HG03159 (cell line): ENCODE data around the gene PP2D1.
"Not testable (repeated sequence)": the region's sequence is repeated elsewhere in the genome, so short reads cannot be mapped to it uniquely, and the experiment has no call there.

Source experiments
- ATAC-seq: cut with Tn5 transposase; IDR thresholded peaks from one replicate; pipeline ENCODE4 v1.9.1; 2021; ENCODE audit warnings: mild to moderate bottlenecking, moderate library complexity; ENCODE audit not compliant: unreplicated experiment

Gene PP2D1, protein sequence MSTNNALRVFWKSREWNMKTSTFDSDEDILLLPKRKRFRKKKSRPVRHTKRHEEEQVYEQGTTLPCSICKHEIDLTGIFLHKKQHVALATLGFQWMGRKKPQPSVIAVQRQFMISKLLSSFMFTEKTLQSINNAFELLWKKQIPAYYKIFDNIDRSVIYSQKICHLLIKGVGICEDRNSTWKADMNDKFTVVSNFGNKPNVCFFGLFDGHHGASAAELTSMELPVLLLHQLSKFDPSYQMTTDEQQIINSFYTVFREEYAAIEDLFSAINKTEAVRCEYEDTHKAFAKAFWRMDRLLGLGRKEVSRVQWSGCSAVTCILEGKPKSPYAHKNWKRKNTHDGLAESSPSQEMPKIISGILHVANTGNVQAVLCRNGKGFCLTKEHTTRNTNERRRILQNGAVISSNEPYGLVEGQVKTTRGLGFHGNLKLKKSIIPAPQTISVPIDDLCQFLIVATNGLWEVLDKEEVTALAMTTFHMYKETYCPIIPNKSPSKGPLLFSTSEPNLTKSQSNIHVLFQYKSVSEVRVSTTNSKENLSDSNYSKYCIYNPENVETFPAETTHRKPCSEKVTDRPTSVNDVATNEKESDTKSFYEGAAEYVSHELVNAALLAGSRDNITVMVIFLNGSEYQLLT

DNA sequence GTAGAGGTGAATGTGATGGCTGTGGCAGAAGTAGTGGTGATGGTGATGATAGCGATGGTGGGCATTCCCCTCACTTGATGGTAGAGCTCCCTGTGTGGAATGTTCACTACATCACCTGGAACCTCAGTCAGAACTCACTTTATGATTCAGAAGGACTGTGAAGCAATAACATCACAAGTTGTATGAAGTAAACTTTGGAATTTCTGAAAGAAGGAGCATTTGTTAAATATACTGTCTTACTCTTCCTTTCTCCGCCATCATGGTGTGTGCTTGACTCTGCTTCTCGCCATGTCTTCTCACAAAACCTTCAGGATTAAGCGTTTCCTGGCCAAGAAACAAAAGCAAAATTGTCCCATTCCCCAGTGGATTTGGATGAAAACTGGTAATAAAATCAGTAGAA, at the start of gene PP2D1:
PP2D1 (minus strand) TSS at position 101 of the 400 bp plus-strand sequence. CDS start 192 bp downstream, outside the sequence.
- no peak for ATAC-seq

DNA sequence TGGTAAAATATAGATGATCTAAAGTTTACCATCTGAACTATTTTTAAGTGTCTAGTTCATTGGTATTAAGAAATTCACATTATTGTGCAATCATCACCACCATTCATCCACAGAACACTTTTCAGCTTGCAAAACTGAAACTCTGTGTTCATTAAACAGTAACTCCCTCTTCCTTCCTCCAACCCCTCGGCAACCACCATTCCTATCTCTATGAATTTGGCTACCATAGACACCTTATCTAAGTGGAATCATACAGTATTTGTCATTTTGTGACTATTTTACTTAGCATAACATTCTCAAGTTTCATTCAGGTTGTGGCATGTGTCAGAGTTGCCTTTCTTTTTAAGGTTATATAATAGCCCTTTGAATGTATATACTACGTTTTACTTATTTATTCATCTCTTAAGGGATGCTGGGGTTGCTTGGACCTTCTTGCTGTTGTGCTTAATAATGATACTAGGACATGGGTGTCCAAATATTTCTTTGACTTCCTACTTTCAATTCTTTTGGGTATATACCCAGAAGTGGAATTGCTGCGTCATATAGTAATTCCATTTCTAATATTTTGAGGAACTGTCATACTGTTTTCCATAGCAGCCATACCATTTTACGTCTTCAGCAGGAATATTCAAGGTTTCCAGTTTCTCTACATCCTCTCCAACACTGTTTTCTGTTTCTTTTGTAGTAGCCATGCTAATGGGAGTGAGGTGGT, 49.1 kb upstream of the PP2D1 start:
- peak; percentile 69 for ATAC-seq

DNA sequence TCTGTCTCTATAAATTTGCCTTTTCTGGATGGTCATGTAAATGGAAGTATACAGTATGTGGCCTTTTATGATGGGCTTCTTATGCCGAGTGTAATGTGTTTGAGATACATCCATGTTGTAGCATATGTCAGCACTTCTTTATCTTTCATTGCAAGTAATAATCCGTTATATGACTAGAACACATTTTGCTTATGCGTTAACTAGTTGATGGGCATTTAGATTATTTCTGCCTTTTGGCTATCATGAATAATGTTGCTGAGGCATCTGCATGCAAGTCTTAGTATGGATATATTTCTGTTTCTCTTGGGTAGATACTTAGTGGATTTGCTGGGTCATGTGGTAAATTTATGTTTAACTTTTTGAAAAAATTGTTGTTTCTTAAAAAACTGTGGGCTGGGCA, 47.9 kb upstream of the PP2D1 start:
- no peak for ATAC-seq

DNA sequence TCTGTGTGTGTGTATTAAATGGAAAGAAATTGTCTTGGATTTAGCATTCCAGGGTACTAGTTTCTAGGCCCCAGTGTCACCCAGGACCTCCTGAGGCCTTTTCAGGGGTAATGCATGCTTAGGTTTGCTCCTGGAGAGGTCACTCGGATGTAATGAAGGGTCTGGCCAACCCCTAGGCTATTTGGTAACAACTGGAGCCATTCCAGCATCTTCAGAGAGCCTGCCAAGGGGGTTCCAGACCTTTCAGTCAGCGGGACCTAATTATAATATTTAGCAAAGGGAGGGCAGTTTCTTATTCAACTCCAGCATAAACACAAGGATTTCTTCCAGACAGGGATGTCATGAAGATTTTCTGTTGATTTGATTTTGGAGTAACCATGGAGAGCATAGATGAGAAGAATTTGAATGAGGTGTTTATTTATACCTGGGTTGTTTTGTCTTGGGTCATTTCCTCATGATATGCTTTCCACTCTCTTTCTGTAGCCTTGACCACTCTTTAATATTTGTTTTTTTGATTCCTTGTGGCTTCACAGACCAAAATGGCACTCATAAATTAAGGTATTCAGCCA, 45.6 kb upstream of the PP2D1 start:
- no peak for ATAC-seq

DNA sequence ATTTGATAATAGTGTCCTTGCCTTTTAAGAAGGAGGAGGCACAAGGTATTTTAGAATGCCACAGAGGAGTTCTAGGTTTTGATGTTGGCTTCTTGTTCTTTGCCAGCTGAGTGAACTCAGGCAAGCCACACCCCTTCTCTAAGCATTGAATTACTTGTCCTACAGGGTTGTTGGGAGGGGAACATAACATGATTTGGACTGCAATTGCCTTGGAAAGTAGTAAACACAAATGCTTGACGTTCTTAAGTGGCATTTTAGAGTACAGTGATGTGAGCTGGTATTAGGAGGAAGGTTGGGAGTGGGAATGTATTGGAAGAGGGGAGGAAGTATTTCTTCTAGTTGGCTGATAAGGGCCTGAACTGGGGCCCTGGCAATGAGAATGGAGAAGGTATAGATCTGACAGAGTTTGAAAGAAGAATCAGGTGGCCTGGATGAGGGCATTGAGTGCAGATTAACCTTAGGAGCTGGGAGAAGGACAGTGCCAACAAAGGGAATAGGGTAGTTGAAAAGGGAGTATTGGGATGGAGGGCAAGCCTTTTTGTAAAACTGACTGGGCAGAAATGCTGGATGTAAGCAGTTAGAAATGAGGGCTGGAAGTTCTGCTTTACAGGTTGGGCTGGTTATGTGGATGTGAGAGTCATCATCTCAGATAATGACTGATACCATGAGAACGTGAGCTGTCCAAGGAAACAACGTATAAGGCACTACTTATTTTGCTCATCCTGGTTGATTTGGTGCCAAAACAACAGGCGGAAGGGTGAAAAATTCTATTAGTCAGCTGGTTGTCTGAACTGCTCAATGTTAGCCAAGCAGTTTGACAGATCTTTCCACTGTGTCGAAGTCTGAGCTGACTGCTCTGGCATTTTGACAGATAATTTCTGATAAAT, 44.9 kb upstream of the PP2D1 start:
- peak; percentile 39 for ATAC-seq

DNA sequence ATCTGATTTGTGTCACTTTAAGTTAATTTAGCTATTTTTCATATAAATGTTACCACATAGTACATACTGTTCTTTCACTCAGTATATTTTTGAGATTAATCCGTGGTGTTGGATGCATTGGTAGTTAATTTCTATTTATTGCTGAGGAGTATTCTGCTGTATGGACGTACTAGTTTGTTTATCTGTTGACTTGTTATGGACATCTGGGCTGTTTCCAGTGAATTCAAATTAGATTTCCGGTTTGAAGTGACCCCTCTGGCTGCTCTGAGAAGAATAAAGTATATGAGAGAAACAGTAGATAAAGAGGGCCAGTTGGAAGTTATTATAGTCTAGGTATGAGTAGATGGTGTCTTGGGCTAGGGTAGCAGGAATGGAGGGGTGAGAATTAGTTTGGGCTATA, 43.8 kb upstream of the PP2D1 start:
- no peak for ATAC-seq

DNA sequence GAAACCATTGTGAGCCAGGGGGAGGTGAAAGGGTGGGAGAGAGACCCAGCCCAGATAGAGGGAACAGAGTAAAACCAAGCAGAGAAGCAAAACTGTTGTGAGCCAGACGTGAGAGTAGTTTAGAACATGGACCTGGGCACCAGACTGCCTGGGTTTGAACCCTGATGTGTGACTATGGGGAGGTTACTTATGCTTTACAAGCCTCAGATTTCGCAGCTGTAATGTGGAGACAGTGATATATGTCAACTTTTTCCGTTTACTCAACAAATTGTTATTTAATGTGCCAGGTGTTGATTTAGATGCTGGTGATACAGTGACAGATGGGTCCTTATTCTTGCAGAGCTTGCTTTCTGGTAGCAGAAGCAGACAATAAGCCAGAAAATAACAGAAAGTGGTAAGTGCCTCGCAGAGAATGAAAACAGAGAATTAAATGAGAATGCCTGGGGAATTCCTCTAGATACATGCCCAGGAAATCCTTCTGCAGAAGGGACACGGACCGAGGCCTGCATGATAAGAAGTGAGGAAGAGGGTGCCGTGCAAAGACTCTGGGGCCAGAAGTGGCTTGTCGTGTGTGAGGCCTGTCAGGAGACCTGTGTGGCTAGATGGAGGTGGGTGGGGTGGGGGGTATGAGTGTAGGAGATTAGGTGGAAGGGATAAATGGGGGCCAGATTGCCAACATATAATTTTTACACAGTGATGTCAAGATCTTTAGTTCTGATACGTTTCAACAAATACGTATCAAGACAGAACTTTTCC, 43.1 kb upstream of the PP2D1 start:
- peak; percentile 15 for ATAC-seq

DNA sequence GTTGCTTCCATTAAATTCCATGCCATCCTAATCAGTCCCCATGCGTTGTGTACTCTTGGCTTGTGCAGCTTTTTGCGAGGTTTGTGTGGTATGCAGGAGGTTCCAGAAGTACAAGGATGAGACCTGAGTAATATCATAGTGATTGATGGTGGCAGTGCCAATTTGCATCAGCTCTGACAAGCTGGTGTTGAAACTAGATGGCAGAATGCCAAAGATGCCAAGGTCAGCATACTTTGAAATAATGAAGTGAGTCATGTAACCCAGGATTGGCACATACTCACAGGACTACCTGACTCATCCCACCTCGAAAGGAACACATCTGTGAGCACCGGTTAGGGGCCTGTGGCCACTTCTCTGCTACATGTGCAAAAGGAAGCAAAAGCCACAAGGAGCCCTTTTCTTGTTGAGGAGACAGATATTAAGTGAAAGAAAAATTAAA, 42.5 kb upstream of the PP2D1 start:
- ATAC-seq, result peak; percentile 79

DNA sequence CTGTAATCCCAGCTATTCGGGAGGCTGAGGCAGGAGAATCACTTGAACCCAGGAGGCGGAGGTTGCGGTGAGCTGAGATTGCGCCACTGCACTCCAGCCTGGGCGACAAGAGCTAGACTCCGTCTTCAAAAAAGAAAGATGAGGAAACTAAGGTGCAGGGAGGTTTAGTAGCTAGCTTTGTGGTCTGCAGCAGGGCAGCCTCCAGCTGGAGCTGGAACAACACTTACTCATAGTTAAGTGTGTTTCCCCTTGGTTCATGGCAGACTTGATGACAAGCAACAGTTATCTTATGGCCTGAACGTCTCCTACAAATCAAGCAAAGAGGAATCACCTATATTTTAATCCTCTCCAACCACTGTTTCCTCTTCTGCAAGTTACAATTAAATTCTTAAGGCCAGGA, 40.8 kb upstream of the PP2D1 start:
- no peak for ATAC-seq

DNA sequence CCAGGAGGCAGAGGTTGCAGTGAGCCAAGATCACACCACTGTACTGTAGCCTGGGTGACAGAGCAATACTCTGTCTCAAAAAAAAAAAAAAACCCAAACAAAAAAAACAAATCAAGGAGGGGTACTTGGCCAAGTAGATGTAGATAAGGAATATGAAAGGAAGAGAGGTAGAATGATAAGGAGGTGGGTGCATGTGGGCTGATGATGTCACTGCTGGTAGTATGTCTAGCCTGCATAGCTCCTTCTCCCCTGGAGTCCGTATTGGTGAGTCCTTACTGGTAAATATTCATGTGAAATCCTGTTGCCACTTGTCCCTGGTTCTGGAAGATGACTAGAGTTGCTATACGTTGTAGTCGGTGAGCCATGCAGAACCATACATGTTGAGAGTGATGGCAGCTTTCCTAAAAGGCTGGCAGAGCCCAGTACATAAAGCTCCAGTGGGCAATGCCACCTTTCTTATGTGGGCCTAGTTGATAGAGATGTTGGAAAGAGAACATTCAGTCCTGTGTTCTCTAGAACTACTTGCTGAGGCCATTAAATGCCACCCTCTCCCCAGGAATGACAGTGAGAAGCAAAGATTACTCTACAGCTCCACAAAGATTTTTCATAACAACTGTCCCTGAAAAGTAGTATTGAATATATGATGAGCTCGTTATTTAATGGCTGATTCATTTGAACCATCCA, 39.2 kb upstream of the PP2D1 start:
- no peak for ATAC-seq

DNA sequence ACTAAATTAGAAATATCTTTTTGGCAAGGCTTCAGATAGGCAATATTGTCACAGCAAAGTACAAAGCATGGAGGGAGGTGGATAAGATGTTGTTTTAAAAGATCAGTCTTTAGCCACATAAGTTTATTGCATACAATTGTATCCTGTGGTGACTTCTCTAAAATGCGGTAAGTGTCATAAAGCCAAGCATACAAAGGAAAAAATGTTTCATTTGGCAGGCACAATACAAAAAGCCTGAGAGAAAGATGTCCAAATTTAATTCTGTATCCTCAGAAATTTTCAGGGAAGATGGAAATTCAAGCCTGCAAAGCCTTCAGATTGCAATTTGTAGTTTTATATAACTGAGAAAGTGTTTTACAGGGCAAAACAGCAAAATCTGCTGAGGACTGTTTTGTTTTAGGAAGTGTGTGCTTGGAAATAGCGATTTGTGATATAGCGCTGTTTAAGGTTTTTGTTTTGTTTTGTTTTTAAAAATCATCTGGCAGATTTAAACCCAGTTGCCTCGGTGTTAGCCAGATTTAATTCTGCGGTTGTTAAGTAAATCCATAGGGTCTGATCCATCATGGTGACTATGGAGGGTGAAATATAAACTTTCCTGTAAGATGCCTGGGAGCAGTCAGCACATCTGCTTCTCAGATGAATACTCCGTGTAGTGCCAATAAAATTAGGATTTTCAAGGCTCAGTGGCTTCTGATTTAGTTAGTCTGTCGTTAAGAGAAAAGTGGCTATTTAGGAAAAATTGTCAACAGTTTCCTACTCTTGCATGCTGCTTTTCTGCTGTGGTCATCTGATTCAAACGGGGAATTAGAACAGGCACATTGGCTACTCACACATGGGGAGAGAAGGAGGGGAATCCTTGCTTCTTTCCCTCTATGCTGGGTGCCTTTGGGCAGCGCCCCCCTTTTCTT, 36.2 kb upstream of the PP2D1 start:
- no peak for ATAC-seq

DNA sequence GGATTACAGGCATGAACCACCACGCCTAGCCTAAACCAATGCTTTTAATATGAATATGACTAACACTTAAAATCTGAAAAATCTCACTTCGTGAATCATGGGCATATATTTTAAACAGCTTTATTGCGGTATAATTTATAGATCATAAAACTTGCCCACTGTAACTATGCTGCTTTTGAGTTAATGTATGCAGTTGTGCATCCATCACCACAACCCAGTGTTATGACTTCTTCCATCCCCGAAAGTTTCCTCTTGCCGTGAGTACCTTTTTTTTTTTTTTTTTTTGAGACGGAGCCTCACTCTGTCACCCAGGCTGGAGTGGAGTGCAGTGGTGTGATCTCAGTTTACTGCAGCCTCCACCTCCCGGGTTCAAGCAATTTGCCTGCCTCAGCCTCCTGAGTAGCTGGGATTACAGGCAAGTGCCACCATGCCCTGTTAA, 35.3 kb upstream of the PP2D1 start:
- ATAC-seq, result no peak

DNA sequence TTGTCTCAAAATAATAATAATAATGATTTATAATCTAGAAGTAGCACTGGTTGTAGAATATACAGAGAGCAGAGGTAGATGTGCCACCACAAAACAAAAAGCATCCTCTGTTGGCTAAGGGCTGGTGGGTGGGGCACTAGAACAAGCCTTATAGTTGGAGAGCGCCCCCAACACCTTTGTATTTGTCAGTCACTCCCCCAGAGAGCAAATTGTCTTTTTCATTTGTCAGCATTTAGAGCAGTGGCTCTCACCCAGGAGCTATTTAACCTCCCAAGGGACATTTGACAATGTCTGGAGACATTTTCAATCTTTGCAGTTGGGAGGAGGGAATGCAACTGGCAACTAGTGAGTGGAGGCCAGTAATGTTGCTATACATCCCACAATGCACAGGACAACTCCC, 34.5 kb upstream of the PP2D1 start:
- no peak for ATAC-seq

DNA sequence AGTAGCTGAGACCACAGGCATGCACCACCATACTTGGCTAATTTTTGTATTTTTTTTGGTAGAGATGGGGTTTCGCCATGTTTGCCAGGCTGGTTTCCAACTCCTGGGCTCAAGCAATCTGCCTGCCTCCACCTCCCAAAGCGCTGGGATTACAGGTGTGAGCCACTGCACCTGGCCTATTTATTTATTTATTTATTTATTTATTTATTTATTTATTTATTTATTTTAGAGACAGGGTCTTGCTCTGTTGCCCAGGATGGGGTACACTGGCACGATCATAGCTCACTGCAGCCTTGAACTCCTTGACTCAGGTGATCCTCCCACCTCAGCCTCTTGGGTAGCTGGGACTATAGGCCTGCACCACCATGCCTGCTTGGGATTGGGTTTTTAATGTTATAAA, 33.1 kb upstream of the PP2D1 start:
- ATAC-seq, result not testable (repeated sequence)

DNA sequence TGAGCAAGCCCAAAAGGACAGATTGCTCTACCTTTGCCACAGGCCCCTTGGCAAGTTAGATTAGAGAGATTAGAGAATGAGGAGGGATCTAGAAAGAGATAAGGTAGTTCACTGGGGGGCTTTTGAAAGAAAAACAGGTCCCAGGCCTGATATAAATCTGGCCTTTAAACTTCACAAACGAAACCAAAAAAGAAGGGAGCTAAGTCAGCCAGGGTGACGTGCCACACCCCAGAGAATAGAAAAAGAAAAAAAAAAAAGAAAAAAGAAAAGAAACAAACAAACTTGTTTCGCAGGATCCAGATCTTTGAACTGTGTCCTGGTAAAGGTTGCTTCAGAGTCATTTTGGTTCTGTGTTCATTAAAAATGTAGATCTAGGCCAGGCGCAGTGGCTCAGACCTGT, 31.8 kb upstream of the PP2D1 start:
- ATAC-seq, result no peak

DNA sequence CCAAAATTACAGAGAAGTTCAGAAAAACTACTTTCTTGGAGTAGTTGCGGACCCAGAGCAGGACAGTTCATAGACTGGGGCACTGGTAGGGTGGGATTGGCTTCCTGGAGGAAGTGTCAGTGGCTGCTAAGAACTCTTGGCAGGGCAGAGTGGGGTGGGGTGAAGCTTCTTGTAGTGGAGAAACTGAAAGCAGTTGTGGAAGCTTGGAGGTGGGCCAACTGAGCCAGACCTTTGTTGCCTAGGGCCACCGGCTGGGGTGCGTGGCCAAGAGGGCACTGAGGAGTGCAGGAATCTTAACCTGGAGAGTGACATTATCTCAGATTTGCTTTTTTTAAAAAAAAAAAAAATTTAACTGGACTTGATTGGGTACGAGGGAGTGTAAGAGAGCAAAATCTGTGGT, 31.3 kb upstream of the PP2D1 start:
- no peak for ATAC-seq

DNA sequence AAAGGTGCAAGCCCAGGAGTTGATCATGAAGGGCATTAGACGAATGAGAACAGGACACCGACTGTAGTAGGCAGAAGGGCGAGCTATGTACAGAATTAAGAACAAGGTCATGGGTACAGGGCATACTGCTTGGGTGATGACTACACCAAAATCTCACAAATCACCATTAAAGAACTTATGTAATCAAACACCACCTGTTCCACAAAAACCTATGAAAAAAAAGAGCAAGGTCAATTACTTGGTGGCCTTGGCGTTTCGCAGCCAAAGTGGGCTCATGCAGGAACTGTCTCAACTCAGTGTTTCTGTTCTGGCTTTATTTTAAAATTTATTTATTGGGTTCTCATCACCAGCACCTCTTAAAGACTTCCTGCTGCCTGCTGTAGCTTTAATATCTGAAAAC, 30.3 kb upstream of the PP2D1 start:
- no peak for ATAC-seq

DNA sequence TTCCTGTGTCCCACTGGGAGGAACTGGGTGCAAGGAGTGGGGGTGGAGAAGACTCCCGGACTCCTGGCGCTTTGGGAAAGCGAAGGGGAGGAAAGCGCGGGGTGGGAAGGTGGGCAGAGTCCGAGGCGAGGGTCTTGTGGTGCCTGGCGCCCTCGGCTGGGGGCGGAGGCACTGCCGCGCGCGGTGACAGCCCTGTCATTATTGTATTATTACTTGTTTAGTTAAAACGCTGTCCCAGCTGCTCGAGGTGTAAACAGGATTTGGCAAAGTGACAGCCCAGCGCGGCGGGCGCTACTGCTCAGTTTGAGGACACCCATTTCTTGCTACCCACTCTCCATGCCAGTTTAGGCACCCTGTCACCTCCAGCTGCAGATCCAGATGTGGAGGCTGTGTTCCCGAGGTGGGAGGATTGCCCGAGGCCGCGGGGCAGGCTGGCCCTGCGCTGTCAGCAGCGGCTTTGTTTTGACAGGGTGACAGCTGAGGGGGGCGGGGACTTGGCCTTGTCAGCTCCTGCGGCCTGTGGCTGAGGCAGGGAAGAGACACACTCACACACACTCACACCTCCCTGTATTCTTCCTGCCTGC, 29.2 kb upstream of the PP2D1 start:
- ATAC-seq, result peak; percentile 38
